Measurements from ENCODE around the gene ARID5B. TPM values are rescaled to one million over a fixed set of nuclear protein-coding genes. Genes with fewer than 3 reads are reported as not detected.
A peak's percentile ranks its signal among the peaks of the same experiment; 100 is the strongest.

Gene ARID5B
- total RNA-seq, 1 donor: 162 TPM

DNA sequence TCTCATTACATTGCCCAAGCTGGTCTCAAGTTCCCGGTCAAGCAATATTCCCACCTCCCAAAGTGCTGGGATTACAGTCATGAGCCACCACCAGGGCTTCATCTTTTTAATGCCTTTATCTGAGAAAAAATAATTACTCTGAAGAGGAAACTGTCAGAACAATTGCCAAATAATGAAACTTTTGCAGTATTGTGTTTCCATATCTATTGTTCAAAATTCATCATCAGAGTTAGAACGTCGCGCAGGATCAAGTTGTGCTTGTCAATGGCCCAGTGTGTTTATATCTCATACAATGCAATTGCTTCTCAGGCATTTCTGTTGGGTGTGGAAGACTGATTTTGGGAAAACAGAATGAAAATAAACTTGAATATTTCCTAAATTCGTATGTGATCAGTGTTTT is 143.1 kb downstream of the ARID5B start:
- no peak for TF ChIP-seq CTCF (IDR thresholded peaks at IDR 0.05; ENCODE audit: insufficient read depth, low read depth, low read length)
- no peak for DNase-seq (ENCODE audit: low read depth)
- H3K4me3 ChIP-seq (ENCODE audit: low read depth, low read length): no peak overlapping the region

GRCh38 chr10:62045765-62046521 is 144.4 kb downstream of the ARID5B start:
- H3K4me3 ChIP-seq (ENCODE audit: low read depth, low read length): peak overlapping the region; percentile 23
- peak; percentile 99 for DNase-seq (ENCODE audit: low read depth)
- TF ChIP-seq CTCF (IDR thresholded peaks at IDR 0.05; ENCODE audit: insufficient read depth, low read depth, low read length): no peak

GRCh38 chr10:62046522-62047227 is 145.2 kb downstream of the ARID5B start:
- TF ChIP-seq CTCF (IDR thresholded peaks at IDR 0.05; ENCODE audit: insufficient read depth, low read depth, low read length): no peak
- H3K4me3 ChIP-seq (ENCODE audit: low read depth, low read length): peak overlapping the region; percentile 35
- DNase-seq (ENCODE audit: low read depth): peak; percentile 95

DNA sequence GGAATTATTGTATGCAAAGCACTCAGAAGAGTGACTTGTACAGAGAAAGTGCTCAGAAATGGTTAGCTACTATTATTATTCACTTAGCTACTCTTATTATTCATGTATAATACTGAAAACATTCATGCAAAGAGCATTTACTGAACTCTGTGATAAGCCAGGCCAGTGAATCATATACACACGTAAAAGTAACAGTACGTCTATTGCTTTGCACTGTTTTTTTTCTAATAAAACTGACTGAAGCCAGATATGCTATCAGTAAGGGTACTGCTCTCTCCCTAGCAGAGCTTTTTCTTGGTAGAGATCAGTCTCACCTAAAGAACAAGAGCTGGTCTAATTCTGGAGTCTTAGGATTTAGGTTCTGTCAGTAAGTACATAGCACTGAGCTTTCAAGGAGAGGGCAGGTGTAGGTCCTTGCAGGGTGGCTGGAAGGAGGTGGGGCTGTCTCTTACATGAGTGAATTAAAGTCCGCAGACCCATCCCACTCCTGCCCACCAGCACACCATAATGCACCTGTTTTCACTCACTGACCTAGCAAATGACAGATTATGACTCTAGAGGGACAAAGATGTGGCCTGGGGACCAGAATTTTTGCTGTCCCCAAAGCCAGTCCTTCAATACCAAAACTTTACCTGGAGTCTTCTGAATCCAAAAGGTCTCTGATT is 145.9 kb downstream of the ARID5B start:
- DNase-seq (ENCODE audit: low read depth): peak; percentile 88
- TF ChIP-seq CTCF (IDR thresholded peaks at IDR 0.05; ENCODE audit: insufficient read depth, low read depth, low read length): no peak
- no peak overlapping the region for H3K4me3 ChIP-seq (ENCODE audit: low read depth, low read length)

DNA sequence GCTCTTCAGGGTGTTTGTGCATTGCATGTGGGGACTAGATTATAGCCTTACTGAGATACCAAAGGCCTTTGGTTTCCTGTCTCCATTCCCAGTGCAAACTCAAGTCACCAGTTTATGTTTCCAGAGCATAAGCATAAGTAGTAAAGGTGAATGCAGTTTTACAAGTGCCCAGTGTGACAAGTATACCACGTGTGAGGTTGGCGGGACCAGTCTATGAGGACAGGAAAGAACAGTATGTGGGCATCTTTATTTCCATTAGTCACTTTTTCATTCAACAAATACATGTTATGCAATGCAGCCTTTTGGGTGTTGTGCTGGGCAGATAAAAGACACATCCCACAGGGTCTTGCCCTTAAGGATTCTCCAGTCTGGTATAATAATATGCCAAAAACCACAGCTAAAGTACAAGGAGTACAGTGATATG is 146.5 kb downstream of the ARID5B start:
- peak; percentile 89 for DNase-seq (ENCODE audit: low read depth)
- no peak overlapping the region for H3K4me3 ChIP-seq (ENCODE audit: low read depth, low read length)
- TF ChIP-seq CTCF (IDR thresholded peaks at IDR 0.05; ENCODE audit: insufficient read depth, low read depth, low read length): no peak

DNA sequence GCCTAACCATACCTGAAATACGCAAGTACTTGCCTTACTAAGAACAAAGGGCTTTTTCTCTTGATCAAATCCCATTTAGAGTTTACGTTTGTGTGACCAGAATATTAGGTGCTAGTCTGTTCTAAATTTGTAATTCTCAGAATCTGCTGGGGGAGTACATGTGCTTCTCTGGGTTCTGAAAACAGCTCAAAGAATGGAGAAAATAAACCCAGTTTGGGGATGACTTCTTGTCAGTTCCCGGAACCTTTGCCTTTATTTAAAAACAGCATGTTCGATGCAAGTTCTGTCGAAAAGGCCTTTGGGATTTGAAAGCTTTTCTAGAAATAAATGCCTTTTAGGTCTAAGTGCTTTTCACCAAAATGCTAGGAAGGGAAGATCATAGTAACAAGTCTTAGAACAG is 147.0 kb downstream of the ARID5B start:
- TF ChIP-seq CTCF (IDR thresholded peaks at IDR 0.05; ENCODE audit: insufficient read depth, low read depth, low read length): no peak
- DNase-seq (ENCODE audit: low read depth): no peak
- H3K4me3 ChIP-seq (ENCODE audit: low read depth, low read length): peak overlapping the region; percentile 99

All from fibroblast of villous mesenchyme (primary cell).